Vagina (tissue), 2 donors: Measurements from ENCODE around the gene LGR4.
"Not testable (repeated sequence)": the region's sequence is repeated elsewhere in the genome, so short reads cannot be mapped to it uniquely, and the experiment has no call there.

Experiments used
- POLR2A ChIP-seq, 2 donors: fragments of 450-650 bp; IDR thresholded peaks; one replicate each; pipeline ENCODE4 v1.6.1; 2017; ENCODE audit warnings: antibody characterized with exemption in 2 of 2, mild to moderate bottlenecking in 2 of 2, moderate library complexity in 2 of 2
- TF ChIP-seq, protein P1 (sequence below), 3 experiments: fragments of 450-650 bp in 2 of 3; fragments of 200-600 bp in 1 of 3; sonication (generic) in 1 of 3; IDR thresholded peaks; one replicate each; pipeline ENCODE4 v1.5.1; 2017 to 2019; ENCODE audit warnings: antibody characterized with exemption in 3 of 3, mild to moderate bottlenecking in 2 of 3, moderate library complexity in 2 of 3

DNA sequence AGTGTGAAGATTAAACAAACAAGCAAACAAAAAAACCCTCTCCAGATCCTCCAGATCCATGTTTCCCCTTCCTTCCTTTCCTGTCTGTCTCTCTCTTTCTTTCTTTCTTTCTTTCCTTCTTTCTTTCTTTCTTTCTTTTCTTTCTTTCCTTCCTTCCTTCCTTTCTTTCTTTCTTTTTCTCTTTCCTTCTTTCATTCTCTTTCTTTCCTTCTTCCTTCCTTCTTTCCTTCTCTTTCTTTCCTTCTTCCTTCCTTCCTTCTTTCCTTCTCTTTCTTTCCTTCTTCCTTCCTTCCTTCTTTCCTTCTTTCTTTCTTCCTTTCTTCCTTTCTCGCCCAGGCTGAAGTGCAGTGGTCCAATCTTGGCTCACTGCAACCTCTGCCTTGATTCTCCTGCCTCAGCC, 44.9 kb upstream of the LGR4 start:
- TF ChIP-seq, protein P1, sequence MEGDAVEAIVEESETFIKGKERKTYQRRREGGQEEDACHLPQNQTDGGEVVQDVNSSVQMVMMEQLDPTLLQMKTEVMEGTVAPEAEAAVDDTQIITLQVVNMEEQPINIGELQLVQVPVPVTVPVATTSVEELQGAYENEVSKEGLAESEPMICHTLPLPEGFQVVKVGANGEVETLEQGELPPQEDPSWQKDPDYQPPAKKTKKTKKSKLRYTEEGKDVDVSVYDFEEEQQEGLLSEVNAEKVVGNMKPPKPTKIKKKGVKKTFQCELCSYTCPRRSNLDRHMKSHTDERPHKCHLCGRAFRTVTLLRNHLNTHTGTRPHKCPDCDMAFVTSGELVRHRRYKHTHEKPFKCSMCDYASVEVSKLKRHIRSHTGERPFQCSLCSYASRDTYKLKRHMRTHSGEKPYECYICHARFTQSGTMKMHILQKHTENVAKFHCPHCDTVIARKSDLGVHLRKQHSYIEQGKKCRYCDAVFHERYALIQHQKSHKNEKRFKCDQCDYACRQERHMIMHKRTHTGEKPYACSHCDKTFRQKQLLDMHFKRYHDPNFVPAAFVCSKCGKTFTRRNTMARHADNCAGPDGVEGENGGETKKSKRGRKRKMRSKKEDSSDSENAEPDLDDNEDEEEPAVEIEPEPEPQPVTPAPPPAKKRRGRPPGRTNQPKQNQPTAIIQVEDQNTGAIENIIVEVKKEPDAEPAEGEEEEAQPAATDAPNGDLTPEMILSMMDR (IDR thresholded peaks at IDR 0.05) = not testable (repeated sequence)
- not testable (repeated sequence) for TF ChIP-seq POLR2A (IDR thresholded peaks at IDR 0.05)
